ENCODE measurements around the gene C5orf52. TPM values are rescaled to one million over a fixed set of nuclear protein-coding genes. Genes with fewer than 3 reads are reported as not detected.
"Not testable (repeated sequence)": the region's sequence is repeated elsewhere in the genome, so short reads cannot be mapped to it uniquely, and the experiment has no call there.

C5orf52 gene
- total and polyA plus RNA-seq, 2 experiments from 2014 or later, result not detected

DNA sequence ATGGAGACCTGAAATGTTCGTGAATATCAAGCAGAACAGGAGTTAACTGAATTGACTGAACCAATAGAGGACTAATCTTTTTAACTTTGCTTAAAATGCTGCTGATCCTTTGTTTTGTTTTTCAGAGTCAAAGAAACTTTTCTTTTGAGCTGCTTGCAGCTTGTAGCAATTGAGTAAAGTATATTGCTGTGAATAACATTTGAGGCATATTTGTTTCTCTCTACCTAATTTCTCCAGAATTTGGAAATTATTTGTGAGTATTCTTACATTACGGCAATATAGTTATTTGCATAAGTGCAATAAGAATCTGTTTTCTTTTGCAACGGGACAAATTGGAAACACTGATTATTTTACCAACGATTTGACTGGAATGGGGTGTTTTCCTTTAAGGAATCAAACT lies 27.3 kb downstream of the C5orf52 start:
- not testable (repeated sequence) for DNase-seq (ENCODE audit: low spot score); H3K36me3 ChIP-seq (ENCODE audit: insufficient read depth); H3K27me3 Mint-ChIP-seq (ENCODE audit: insufficient read depth, low read depth, poor library complexity); H3F3A ChIP-seq (replicated peaks; ENCODE audit: low read depth); H3K4me1 Mint-ChIP-seq; H3K4me3 ChIP-seq; H3K4me3 Mint-ChIP-seq; H4K20me1 ChIP-seq (replicated peaks; ENCODE audit: insufficient read depth); H2AFZ ChIP-seq; H3K4me1 ChIP-seq (ENCODE audit: insufficient read depth); H3K27ac ChIP-seq (ENCODE audit: low read depth); ATAC-seq; H3K79me2 ChIP-seq (replicated peaks; ENCODE audit: insufficient read depth); H3K27me3 ChIP-seq (ENCODE audit: insufficient read depth); H3K4me2 ChIP-seq; H3K9me2 ChIP-seq (ENCODE audit: insufficient read depth); H3K27ac Mint-ChIP-seq
- H3K36me3 Mint-ChIP-seq (ENCODE audit: low read depth), result peaks cover 15% of the 10 kb centered on the region; the same call in 2 of the 3 replicates
- peaks cover 50% of the 10 kb centered on the region for H3K9me3 Mint-ChIP-seq

DNA sequence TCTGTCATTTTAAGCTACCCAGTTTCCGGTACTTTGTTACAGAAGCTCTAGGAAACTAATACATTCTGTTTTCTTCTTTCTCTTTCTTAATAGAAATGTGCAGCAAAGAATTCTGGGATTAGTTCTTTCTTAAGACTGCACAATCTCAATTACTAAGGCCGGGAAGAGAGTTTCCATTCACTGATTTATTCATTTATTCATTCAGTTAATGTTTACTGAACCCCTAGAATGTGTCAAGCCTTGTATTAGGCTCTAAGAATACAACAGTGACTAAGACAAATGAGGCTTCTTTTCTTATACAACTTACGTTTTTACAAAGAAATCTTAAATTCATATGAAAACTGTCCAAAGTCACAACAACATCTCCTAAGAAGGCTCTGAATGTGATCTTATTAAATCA lies 32.4 kb downstream of the C5orf52 start:
- Mint-ChIP-seq H3K27me3 (ENCODE audit: insufficient read depth, low read depth, poor library complexity) (no peaks in the 10 kb centered on the region), H3K36me3 (ENCODE audit: low read depth) (peaks cover 8% of the 10 kb centered on the region; the same call in 2 of the 3 replicates), H3K4me3 (no peak overlapping the region), H3K27ac (no peak overlapping the region), H3K9me3 (peaks cover 28% of the 10 kb centered on the region), H3K4me1 (no peaks in the 10 kb centered on the region)
- H3K4me3 ChIP-seq, result no peak overlapping the region
- no peak overlapping the region for H3K4me2 ChIP-seq
- ATAC-seq (no peak), DNase-seq (ENCODE audit: low spot score) (no peak)
- H4K20me1 ChIP-seq (replicated peaks; ENCODE audit: insufficient read depth), result no peaks in the 10 kb centered on the region
- no peak overlapping the region for H3K27ac ChIP-seq (ENCODE audit: low read depth)
- no peaks in the 10 kb centered on the region for H3K4me1 ChIP-seq (ENCODE audit: insufficient read depth)
- H3K79me2 ChIP-seq (replicated peaks; ENCODE audit: insufficient read depth), result no peaks in the 10 kb centered on the region
- H3F3A ChIP-seq (replicated peaks; ENCODE audit: low read depth), result no peaks in the 10 kb centered on the region
- no peaks in the 10 kb centered on the region for H3K27me3 ChIP-seq (ENCODE audit: insufficient read depth)
- TF ChIP-seq, protein P1, sequence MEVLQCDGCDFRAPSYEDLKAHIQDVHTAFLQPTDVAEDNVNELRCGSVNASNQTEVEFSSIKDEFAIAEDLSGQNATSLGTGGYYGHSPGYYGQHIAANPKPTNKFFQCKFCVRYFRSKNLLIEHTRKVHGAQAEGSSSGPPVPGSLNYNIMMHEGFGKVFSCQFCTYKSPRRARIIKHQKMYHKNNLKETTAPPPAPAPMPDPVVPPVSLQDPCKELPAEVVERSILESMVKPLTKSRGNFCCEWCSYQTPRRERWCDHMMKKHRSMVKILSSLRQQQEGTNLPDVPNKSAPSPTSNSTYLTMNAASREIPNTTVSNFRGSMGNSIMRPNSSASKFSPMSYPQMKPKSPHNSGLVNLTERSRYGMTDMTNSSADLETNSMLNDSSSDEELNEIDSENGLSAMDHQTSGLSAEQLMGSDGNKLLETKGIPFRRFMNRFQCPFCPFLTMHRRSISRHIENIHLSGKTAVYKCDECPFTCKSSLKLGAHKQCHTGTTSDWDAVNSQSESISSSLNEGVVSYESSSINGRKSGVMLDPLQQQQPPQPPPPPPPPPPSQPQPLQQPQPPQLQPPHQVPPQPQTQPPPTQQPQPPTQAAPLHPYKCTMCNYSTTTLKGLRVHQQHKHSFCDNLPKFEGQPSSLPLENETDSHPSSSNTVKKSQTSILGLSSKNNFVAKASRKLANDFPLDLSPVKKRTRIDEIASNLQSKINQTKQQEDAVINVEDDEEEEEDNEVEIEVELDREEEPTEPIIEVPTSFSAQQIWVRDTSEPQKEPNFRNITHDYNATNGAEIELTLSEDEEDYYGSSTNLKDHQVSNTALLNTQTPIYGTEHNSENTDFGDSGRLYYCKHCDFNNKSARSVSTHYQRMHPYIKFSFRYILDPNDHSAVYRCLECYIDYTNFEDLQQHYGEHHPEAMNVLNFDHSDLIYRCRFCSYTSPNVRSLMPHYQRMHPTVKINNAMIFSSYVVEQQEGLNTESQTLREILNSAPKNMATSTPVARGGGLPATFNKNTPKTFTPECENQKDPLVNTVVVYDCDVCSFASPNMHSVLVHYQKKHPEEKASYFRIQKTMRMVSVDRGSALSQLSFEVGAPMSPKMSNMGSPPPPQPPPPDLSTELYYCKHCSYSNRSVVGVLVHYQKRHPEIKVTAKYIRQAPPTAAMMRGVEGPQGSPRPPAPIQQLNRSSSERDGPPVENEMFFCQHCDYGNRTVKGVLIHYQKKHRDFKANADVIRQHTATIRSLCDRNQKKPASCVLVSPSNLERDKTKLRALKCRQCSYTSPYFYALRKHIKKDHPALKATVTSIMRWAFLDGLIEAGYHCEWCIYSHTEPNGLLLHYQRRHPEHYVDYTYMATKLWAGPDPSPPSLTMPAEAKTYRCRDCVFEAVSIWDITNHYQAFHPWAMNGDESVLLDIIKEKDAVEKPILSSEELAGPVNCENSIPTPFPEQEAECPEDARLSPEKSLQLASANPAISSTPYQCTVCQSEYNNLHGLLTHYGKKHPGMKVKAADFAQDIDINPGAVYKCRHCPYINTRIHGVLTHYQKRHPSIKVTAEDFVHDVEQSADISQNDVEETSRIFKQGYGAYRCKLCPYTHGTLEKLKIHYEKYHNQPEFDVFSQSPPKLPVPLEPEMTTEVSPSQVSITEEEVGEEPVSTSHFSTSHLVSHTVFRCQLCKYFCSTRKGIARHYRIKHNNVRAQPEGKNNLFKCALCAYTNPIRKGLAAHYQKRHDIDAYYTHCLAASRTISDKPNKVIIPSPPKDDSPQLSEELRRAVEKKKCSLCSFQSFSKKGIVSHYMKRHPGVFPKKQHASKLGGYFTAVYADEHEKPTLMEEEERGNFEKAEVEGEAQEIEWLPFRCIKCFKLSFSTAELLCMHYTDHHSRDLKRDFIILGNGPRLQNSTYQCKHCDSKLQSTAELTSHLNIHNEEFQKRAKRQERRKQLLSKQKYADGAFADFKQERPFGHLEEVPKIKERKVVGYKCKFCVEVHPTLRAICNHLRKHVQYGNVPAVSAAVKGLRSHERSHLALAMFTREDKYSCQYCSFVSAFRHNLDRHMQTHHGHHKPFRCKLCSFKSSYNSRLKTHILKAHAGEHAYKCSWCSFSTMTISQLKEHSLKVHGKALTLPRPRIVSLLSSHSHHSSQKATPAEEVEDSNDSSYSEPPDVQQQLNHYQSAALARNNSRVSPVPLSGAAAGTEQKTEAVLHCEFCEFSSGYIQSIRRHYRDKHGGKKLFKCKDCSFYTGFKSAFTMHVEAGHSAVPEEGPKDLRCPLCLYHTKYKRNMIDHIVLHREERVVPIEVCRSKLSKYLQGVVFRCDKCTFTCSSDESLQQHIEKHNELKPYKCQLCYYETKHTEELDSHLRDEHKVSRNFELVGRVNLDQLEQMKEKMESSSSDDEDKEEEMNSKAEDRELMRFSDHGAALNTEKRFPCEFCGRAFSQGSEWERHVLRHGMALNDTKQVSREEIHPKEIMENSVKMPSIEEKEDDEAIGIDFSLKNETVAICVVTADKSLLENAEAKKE (CRISPR knock-in tag; IDR thresholded peaks at IDR 0.05), result no peak
- no peak for TF ChIP-seq NANOG (IDR thresholded peaks at IDR 0.05; ENCODE audit: borderline replicate concordance)
- TF ChIP-seq EZH2 (IDR thresholded peaks at IDR 0.05; ENCODE audit: low read depth, unreplicated experiment), result no peak
- no peak for TF ChIP-seq EZH2phosphoT487 (IDR thresholded peaks at IDR 0.05; ENCODE audit: unreplicated experiment)
- TF ChIP-seq STAT1 (IDR thresholded peaks at IDR 0.05; ENCODE audit: unreplicated experiment), result no peak
- no peak for TF ChIP-seq ZNF114 (CRISPR knock-in tag; IDR thresholded peaks at IDR 0.05)
- H3K36me3 ChIP-seq (ENCODE audit: insufficient read depth), result no peaks in the 10 kb centered on the region
- H3K9me2 ChIP-seq (ENCODE audit: insufficient read depth), result no peaks in the 10 kb centered on the region
- no peak overlapping the region for H2AFZ ChIP-seq

Data from GM23338 (cell line).